ENCODE results near the gene CUX1.

DNA sequence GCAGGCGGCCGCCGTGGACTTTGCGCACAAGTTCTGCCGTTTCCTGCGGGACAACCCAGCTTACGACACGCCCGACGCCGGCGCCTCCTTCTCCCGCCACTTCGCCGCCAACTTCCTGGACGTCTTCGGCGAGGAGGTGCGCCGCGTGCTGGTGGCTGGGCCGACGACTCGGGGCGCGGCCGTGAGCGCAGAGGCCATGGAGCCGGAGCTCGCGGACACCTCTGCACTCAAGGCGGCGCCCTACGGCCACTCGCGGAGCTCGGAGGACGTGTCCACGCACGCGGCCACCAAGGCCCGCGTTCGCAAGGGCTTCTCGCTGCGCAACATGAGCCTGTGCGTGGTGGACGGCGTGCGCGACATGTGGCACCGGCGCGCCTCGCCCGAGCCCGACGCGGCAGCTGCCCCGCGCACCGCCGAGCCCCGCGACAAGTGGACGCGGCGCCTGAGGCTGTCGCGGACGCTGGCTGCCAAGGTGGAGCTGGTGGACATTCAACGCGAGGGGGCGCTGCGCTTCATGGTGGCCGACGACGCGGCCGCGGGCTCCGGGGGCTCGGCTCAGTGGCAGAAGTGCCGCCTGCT lies 483.3 kb downstream of the CUX1 start:
- TF ChIP-seq CTCF (conservative IDR thresholded peaks at IDR 0.05 in 1 of 2, IDR thresholded peaks at IDR 0.05 in 1 of 2; ENCODE audit: low read depth in 1 of 2, low read length in 2 of 2) (peak in 1 of 2 donors; percentile 13), EZH2 (IDR thresholded peaks at IDR 0.05; ENCODE audit: low read length, missing control alignments) (no peak)

All from fibroblast of lung (primary cell).